NCI-H524 treated with DMSO at 0.1 percent for 48 hours (cell line): ENCODE measurements around the gene HSPG2.
"Not testable (repeated sequence)": the region's sequence is repeated elsewhere in the genome, so short reads cannot be mapped to it uniquely, and the experiment has no call there.

ENCODE experiments used
- DNase-seq: peaks from one replicate; lab custom pipeline; 2025; lab: John Stamatoyannopoulos, UW

HSPG2 gene

GRCh38 chr1:21955501-21956281, 18.6 kb upstream of the HSPG2 start:
- DNase-seq = no peak

- DNase-seq = no peak
Measured at GRCh38 chr1:21955058-21955457, 17.9 kb upstream of the HSPG2 start.

- no peak for DNase-seq
Measured at GRCh38 chr1:21952786-21953520, 15.8 kb upstream of the HSPG2 start.

GRCh38 chr1:21951226-21951870, 14.2 kb upstream of the HSPG2 start:
- no peak for DNase-seq

- no peak for DNase-seq
Measured at GRCh38 chr1:21950734-21951133, 13.6 kb upstream of the HSPG2 start.

GRCh38 chr1:21946836-21947587, 9.9 kb upstream of the HSPG2 start:
- no peak for DNase-seq

GRCh38 chr1:21944733-21945073, 7.6 kb upstream of the HSPG2 start:
- DNase-seq = no peak

GRCh38 chr1:21942959-21943640, 6.0 kb upstream of the HSPG2 start:
- DNase-seq = not testable (repeated sequence)

GRCh38 chr1:21942464-21942863, 5.4 kb upstream of the HSPG2 start:
- DNase-seq = no peak

GRCh38 chr1:21941370-21941769, 4.3 kb upstream of the HSPG2 start:
- no peak for DNase-seq

- DNase-seq = no peak
Measured at GRCh38 chr1:21940492-21940891, 3.4 kb upstream of the HSPG2 start.

GRCh38 chr1:21939650-21940374, 2.7 kb upstream of the HSPG2 start:
- DNase-seq = no peak

GRCh38 chr1:21938732-21939538, 1.8 kb upstream of the HSPG2 start:
- DNase-seq = no peak

- DNase-seq = no peak
Measured at GRCh38 chr1:21937372-21938121, 437 bp upstream of the HSPG2 start.

- DNase-seq = no peak
Measured at GRCh38 chr1:21936366-21937031, 611 bp downstream of the HSPG2 start.

- DNase-seq = no peak
Measured at GRCh38 chr1:21935891-21936365, 1.2 kb downstream of the HSPG2 start.

GRCh38 chr1:21935393-21935804, 1.7 kb downstream of the HSPG2 start:
- no peak for DNase-seq

- DNase-seq = no peak
Measured at GRCh38 chr1:21933397-21934248, 3.5 kb downstream of the HSPG2 start.
